GM19395 (cell line): ENCODE measurements around the gene DHX16.

Experiments
- ATAC-seq: cut with Tn5 transposase; IDR thresholded peaks from one replicate; pipeline ENCODE4 v1.9.1; 2021; ENCODE audit warnings: mild to moderate bottlenecking, moderate library complexity; ENCODE audit not compliant: unreplicated experiment

The DHX16 gene

GRCh38 chr6:30611150-30611855 lies 61.5 kb downstream of the DHX16 start:
- ATAC-seq = no peak

DNA sequence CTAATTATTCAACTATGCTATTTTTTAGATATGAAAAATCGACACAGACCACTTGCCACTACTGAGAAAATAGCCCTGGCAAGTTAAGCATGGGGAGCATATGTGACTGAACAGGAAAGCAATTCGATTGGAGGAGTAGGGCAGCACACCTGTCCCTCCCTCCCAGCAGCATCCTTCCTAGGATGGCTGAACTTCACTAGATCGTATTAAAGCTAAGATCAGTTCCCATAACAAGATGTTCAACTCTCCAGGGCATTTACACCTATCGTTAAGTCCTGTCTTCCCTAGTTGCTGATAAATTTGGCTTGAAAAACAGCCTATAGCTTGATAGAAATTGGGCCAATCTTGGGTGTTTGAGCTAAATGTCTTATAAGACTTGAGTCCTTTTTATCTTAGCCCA lies 62.7 kb downstream of the DHX16 start:
- no peak for ATAC-seq

- ATAC-seq = no peak
Measured at GRCh38 chr6:30603961-30604360, 68.8 kb downstream of the DHX16 start.
